GM15510 (cell line): ENCODE data around the gene CDC42BPA.

Experiments
- POLR2A ChIP-seq: IDR thresholded peaks from 3 replicates; pipeline ENCODE4 v1.6.1; 2011; ENCODE audit warnings: borderline replicate concordance; ENCODE audit not compliant: insufficient read length; ENCODE audit errors: extremely low read depth

Gene CDC42BPA

GRCh38 chr1:227318016-227318852, at the start of gene CDC42BPA:
Gene CDC42BPA (minus strand): TSS chr1:227318492. CDS start chr1:227317182, 1,310 bp downstream.
- no peak for TF ChIP-seq POLR2A

DNA sequence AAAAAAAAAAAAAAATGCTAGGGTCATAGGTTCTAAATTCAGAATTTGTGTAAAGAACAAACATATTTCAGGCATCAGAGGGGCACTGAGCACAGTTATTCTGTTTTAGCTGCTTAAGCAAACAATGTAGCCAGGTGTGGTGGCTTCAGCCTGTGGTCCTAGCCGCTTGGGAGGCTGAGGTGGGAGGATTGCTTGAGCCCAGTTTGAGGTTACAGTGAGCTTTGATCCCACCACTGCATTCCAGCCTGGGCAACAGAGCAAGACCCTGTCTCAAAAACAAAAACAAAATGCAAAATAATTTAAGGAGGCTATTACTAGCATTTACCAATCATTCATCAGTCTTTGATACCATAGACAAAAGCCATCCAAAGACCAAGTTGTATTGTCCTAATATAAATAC, 49.7 kb upstream of the CDC42BPA start:
- TF ChIP-seq POLR2A: no peak

GRCh38 chr1:227365473-227366431, 47.5 kb upstream of the CDC42BPA start:
- TF ChIP-seq POLR2A: no peak

- TF ChIP-seq POLR2A: no peak
Observed at GRCh38 chr1:227364657-227365056, 46.4 kb upstream of the CDC42BPA start.

DNA sequence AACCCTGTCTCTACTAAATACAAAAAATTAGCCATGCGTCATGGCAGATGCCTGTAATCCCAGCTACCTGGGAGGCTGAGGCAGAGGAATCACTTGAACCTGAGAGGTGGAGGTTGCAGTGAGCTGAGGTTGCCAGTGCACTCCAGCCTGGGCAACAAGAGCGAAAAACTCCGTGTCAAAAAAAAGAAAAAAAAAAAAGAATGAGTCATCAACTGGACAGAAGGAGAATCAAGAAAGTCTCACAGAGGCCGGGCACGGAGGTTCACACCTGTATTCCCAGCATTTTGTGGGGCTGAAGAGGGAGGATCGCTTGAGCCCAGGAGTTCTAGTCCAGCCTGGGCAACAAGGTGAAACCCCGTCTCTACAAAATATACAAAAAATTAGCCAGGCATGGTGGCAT, 45.5 kb upstream of the CDC42BPA start:
- no peak for TF ChIP-seq POLR2A

DNA sequence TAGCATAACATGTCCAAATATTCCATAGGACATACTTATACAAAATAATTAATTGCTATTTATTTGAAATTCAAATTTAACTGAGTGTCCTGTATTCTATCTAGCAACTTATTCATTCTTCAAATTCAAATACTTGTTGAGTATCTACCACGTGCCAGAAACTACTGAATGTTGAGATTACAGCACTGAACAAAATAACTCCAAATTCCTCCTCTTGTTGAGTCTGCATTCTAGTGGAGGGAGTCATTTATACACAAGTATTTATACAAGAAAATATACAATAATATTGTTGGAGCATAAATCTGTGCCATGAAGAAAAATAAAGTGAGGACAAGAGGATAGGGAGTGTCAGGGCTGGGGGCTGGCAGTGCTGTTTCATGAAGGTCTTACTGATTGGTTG, 43.7 kb upstream of the CDC42BPA start:
- no peak for TF ChIP-seq POLR2A

DNA sequence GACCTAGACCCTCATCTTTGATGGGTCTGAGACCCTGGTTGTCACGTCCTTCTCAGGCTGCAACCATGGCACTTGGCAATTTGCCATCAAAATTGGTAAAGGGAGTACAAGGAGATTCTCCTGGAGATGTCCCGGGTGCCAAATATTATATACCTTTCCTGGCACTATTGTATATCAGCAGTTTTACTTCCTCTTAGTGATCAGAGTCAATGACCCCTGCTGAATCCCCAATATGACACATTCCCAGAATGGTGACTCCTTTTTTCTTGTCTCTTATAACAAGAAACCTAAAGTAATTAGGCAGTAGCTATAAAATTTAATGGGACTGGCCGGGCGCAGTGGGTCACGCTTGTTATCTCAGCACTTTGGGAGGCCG, 39.6 kb upstream of the CDC42BPA start:
- TF ChIP-seq POLR2A: no peak

DNA sequence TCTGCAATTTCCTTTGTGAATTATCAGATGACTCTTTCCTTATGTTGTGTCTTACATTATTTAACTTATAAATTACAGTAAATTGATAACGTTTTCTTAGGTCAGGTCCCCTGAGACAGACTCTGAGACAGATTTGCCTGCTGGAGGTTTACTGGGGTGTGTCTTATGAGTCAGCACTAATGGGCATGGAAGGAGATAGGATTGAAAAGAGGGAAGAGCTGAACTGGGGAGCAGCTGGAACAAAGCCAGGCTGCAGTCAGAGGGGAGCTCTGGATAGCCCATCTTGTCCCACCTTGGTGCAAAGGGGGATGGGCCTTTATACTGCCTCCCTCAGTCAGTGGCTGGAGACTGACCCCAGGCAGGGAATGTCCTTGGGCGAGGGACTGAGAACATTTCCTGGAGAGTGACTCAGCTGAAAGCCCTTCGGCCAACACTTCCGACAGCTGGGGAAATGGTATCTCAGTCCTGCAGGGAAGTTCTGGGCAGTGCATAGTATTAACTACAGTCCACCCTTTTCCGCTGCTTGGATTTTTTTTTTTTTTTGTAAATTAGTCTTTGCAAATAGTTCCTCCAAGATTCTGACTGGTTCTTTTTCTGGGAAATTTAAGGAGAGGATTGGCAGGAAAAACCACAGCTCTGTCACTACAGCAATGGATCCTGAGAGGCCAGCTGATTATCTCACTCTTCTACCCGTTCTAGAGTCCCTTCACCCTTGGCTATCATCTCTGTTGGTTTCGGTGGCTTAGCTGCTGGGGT, 39.1 kb upstream of the CDC42BPA start:
- TF ChIP-seq POLR2A: no peak

- TF ChIP-seq POLR2A: no peak
Observed at GRCh38 chr1:227356620-227357146, 38.4 kb upstream of the CDC42BPA start.

DNA sequence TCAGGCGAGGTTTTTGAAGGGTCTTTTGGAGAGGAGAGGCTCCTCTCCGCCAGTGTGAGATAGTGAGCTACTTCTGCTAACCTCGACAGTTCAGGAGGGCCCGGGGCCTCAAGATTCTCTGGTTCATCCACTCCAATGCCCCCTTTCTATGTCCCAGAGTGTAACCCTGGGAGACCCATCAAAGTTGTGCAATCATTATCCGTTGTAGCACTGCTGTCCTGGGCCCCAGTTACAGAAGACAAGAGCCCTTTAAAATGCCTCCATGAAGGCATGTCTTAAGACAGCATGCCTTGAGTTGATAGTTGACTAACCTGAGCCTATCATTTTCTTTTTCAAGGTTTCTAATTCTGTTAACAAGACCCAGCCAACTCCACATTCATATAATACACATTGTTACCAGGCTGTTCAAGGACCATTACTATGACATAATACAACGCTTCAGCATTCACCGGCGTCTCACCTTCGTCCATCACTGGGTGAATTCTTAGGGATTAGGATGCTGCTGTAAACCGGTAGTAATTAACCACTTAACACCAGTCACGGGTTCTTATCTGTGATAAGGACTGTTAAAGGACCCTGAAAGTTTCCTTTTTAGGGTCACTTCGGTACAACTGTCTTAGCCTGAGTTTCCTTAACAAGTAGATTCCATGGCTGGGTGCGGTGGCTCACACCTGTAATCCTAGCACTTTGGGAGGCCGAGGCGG, 37.4 kb upstream of the CDC42BPA start:
- no peak for TF ChIP-seq POLR2A

DNA sequence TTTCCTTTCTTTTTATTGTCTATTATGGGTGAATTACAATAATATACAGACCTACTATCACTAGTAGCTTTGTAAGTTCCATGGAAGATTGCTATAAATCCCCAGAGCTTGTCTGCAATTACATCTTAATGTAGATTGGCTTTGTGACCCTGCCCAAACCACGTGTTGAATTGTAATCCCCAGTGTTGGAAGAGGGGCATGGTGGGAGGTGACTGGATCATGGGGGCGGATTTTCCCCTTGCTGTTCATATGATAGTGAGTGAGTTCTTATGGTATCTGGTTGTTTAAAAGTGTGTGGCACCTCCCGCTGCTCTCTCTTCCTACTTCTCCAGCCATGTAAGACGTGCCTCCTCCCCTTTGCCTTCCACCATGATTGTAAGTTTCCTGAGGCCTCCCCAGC, 34.9 kb upstream of the CDC42BPA start:
- no peak for TF ChIP-seq POLR2A

DNA sequence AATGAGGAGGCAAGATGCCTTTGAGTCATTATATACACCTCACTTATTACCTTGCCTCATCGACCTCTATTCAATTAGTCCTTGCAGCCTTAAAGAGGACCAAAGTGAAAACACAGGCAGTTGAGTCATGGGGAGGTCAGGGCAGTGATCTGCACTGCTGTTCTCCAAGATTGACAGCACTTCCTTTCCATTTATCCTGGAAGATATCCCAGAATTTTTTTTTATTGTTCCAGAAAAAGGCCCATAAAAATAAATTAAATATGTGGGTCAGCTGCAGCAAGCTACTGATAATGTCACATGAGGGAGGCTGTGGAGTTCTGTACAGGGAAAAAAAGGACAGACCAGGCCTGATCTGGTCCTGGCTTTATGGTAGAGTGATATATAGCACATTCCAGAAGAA, 33.2 kb upstream of the CDC42BPA start:
- TF ChIP-seq POLR2A: no peak

DNA sequence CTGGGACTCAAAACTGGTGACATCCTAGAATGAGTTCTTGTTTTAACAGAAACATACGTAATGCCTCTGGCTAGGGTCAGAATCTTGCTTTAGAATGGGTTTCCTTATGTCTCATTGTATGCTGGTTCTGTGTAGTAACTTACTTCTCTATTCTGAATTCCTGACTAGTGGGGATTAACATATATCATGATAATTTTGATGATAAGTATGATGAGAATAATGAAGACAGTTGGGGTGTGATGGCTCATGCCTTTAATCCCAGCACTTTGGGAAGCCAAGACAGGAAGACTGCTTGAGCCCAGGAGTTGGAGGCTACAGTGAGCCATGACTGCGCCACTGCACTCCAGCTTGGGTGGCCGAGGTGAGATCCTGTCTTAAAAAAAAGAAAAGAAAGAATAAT, 31.7 kb upstream of the CDC42BPA start:
- no peak for TF ChIP-seq POLR2A
